GM19351 (cell line): ENCODE measurements around the gene NDST1.

Experiments used
- ATAC-seq: cut with Tn5 transposase; IDR thresholded peaks from one replicate; pipeline ENCODE4 v1.9.1; 2021; ENCODE audit warnings: mild to moderate bottlenecking, moderate library complexity; ENCODE audit not compliant: unreplicated experiment

Gene NDST1

GRCh38 chr5:150561571-150562275, 53.8 kb downstream of the NDST1 start:
- no peak for ATAC-seq

GRCh38 chr5:150562832-150563231, 54.9 kb downstream of the NDST1 start:
- no peak for ATAC-seq

DNA sequence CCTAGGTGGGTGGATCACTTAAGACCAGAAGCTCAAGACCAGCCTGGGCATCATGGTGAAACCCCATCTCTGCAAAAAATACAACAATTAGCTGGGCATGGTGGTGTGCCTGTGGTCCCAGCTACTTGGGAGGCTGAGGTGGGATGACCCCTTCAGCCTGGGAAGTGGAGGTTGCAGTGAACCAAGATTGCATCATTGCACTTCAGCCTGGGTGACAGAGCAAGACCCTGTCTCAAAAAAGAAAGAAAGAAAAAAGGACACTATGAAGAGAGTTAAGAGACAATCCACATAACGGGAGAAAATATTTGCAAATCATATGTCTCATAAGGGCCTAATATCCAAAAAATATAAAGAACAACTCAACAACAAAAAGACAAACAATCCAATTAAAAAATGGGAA, 57.9 kb downstream of the NDST1 start:
- ATAC-seq, result no peak

DNA sequence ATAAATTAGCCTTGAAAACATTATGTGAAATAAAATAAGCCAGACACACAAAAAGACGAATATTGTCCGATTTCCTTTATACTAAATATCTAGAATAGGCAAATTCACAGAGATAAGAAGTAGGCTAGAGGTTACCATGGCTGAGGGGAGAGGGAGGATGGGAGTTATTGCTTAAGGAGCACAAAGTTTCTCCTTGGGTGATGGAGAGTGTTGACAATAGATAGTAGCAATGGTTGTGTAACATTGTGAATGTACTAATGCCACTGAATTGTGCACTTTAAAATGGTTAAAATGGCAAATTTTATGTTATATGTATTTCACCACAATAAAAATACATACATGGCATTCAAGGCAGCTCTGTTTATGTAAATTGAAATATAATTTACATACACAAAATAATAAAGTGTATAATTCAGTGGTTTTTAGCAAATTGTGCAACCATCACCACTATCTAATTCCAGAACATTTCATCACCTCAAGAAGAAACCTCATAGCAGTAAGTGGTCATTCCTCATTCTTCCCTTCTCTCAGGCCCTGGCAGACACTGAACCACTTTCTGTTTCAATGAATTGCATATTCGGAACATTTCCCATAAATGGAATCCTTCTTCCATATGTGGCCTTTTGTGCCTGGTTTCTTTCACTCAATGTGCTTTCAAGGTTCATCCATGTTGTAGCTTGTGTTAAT, 59.2 kb downstream of the NDST1 start:
- ATAC-seq, result no peak

GRCh38 chr5:150568663-150569062, 60.7 kb downstream of the NDST1 start:
- no peak for ATAC-seq

- ATAC-seq, result no peak
These were observed 62.4 kb downstream of the NDST1 start for GRCh38 chr5:150570333-150570732.

DNA sequence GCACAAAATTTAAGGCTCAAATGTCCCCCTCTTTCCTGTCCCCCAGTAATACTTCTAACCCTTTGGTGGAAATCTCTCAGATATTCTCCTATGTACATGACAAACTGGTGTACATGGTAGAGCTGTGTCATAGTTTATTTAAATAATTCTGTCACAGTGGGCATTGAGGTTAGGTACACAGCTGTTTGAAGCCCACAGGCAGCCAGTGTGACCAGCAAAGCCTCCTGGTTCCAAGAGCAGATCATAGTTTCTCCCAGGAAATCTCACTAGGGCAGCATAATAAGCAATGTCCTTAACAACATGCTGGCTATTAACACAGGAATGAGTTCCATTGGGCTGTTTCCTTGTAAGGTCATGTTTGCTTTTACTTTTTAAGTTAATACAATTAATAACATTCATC, 63.9 kb downstream of the NDST1 start:
- no peak for ATAC-seq

GRCh38 chr5:150573216-150573615, 65.3 kb downstream of the NDST1 start:
- ATAC-seq, result no peak

- no peak for ATAC-seq
These were observed 66.2 kb downstream of the NDST1 start for GRCh38 chr5:150573867-150574817.

DNA sequence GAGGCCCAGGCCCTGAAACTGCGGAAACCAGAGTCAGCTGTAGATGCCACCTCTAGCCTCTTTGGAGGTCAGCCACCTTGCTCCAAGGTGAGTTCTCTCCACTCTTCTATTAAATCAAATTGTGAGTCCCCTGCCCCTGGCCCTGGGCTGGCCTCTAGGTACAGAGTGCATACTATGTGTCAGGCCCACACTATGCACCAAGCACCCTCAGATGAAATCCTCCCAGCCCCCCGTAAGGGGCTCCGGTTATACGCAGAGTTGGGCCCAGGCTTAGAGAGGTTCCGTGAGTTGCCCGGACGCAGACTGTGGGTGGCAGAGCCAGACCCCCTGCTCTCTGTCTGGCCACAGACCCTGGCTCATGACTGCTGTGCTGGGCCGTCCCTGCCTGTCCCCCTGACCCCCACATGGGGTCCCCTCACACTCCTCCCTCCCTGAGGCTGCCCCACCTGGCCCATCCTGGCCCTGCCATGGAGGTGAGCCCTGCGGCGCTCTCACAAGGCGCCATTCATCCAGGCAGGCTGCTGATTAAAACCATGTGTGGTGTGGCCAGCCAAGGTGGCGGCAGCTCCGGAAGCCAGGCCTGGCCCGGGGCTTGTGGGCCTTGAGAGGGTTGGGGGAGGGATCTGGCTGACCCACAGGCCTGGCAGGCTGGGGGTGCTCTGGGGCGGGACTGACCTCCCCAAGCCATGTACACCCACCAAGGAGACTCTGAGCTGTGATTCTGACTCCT, 67.1 kb downstream of the NDST1 start:
- ATAC-seq, result no peak

- ATAC-seq, result no peak
These were observed 68.0 kb downstream of the NDST1 start for GRCh38 chr5:150575745-150576448.

GRCh38 chr5:150576449-150576949, 68.6 kb downstream of the NDST1 start:
- no peak for ATAC-seq

GRCh38 chr5:150577378-150578139, 69.6 kb downstream of the NDST1 start:
- ATAC-seq, result no peak

GRCh38 chr5:150578781-150579461, 71.0 kb downstream of the NDST1 start:
- no peak for ATAC-seq

DNA sequence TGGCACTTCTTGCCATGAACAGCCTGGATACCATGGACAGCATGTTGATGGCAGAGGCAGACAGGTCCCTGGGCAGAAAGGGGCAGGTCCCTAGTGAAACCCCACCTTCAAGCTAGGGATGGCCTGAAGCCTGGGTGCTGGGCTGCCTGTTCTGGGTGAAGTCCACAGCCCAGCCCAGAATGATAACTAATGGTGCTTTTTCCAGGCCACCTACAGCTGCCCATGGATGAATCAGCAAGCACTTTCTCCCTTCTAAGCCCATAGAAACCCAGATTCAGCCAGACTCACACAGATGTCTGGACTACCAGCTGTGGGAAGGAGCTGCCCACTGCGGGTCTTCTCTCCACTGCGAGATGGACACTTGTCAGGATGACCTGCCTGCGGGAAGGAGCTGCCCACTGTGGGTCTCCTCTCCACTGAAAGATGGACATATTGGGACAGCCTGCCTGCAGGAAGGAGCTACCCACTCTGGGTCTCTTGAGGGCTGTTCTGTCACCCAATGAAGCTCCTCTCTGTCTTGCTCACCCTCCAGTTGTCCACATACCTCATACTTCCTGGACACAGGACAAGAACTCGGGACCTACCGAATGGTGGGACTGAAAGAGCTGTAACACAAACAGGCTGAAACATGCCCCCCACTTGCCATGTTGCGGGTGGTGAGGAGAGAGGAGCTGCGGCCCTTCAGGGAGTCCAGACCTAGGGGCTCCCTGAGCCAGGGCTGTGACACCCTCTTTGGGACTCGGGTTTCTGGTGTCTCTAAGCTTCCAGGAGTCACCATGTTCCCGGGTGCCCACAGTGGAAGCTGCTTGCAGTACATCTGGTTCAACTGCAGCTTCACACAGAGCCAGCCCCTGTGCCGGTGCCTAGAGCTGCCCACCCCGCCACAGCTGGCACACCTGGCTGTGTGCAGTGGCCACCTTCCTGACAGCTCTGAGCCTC, 71.8 kb downstream of the NDST1 start:
- ATAC-seq, result no peak

DNA sequence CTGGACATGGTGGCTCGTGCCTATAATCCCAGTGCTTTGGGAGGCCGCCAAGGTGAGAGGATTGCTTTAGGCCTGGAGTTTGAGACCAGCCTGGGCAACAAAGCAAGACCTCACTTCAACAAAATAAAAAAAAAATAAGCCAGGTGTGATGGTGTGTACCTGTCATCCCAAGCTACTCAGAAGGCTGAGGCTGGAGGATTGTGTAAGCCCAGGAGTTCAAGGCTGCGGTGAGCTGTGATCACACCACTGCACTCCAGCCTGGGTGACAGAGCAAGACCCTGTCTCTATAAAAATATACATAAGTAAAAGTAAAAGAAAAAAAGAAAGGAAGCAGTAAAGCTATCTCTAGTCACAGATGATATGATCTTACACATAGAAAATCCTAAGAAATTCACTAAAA, 73.0 kb downstream of the NDST1 start:
- no peak for ATAC-seq

DNA sequence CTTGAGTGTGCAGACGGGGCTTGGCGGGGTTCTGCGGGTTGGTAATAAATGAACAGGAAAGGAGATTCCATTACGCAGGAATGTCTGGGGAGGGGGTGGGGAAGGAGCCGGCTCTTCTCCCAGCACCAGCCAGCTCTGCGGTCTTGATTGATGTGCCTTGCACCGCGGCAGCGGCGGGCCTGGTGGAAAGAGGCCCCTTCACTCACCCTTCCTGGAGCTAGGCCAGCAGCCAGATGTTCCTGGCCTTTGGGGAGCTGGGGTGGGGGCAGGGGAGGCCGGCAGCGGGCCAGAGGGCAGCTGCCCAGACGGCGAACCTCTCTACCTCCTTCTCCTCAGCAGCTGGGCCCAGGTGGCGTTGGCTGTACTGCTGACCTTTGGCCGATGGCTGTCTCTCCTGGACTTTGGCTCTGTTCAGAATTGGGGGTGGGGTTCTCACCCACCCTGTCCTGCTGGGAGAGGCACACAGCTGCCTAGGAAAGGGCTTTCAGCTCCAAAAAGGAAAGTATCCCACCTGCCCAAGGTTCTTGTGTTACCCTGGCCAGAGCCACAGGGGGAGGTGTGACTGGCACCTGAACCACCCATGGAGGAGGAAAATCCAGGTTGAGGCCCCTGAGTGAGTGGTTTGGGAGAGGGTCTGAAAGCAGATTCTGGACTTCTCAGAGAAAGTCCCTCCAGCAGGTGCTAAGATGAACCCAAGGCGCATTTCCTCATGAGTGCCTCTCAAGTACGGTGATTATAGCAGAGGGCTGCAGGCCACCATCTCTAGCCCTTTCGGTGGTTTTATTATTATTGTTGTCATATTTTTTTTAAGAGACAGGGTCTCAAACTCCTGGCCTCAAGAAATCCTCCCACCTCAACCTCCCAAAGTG, 74.5 kb downstream of the NDST1 start:
- ATAC-seq, result no peak
